ENCODE results near the gene EXOC7. TPM values are rescaled to one million over a fixed set of nuclear protein-coding genes. Genes with fewer than 3 reads are reported as not detected.

The EXOC7 gene
- total and polyA plus RNA-seq, 2 donors (not counting 1 experiment from before 2014, with no cell fraction given): 66.8 to 88.8 TPM

DNA sequence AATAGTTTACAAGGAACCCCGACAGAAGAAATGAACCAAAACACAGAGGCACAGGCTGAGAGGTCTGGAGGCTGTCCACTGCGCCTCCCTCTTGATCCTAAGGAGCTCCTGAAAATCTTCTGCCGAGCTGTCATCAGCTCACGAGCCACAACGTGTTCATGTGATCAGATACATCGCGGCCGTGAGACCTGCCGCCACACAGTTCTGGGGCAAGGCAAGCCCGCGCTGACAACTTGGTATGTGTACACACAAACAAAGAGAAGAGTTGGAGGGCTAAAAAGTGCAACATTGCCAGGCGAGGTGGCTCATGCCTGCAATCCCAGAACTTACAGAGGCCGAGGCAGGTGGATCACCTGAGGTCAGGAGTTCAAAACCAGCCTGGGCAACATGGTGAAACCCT lies 7.6 kb downstream of the EXOC7 start:
- no peak for DNase-seq (ENCODE audit: low read depth in 2 of 2)
- Histone ChIP-seq H3K4me2 (ENCODE audit: extremely low read depth, insufficient read depth, low read length) (no peak overlapping the region), H3K4me3 (replicated peaks in 1 of 4; ENCODE audit: control extremely low read depth in 1 of 4, insufficient read depth in 1 of 4, low read depth in 3 of 4, low read length in 4 of 4) (no peak overlapping the region), H3K27ac (ENCODE audit: insufficient read depth, low read length) (no peak overlapping the region), H3K27me3 (ENCODE audit: control insufficient read depth, insufficient read depth, low read length) (no peaks in the 10 kb centered on the region), H3K9me3 (ENCODE audit: control insufficient read depth, insufficient read depth, low read depth, low read length) (no peaks in the 10 kb centered on the region), H3K9ac (ENCODE audit: insufficient read depth, low read length) (no peak overlapping the region), H4K20me1 (ENCODE audit: control insufficient read depth, extremely low read depth, insufficient read depth, low read length) (no peaks in the 10 kb centered on the region), H3K4me1 (ENCODE audit: control insufficient read depth, extremely low read depth, insufficient read depth, low read length) (peaks cover 2% of the 10 kb centered on the region), H3K36me3 (ENCODE audit: control insufficient read depth, insufficient read depth, low read length) (peaks cover 23% of the 10 kb centered on the region), H2AFZ (ENCODE audit: low read length) (no peak overlapping the region), H3K79me2 (ENCODE audit: control insufficient read depth, insufficient read depth, low read length) (no peaks in the 10 kb centered on the region)
- TF ChIP-seq, protein P1, sequence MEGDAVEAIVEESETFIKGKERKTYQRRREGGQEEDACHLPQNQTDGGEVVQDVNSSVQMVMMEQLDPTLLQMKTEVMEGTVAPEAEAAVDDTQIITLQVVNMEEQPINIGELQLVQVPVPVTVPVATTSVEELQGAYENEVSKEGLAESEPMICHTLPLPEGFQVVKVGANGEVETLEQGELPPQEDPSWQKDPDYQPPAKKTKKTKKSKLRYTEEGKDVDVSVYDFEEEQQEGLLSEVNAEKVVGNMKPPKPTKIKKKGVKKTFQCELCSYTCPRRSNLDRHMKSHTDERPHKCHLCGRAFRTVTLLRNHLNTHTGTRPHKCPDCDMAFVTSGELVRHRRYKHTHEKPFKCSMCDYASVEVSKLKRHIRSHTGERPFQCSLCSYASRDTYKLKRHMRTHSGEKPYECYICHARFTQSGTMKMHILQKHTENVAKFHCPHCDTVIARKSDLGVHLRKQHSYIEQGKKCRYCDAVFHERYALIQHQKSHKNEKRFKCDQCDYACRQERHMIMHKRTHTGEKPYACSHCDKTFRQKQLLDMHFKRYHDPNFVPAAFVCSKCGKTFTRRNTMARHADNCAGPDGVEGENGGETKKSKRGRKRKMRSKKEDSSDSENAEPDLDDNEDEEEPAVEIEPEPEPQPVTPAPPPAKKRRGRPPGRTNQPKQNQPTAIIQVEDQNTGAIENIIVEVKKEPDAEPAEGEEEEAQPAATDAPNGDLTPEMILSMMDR (conservative IDR thresholded peaks at IDR 0.05 in 1 of 2, IDR thresholded peaks at IDR 0.05 in 1 of 2; ENCODE audit: low read depth in 1 of 2, low read length in 2 of 2): no peak

- Histone ChIP-seq H3K4me3 (replicated peaks in 1 of 4; ENCODE audit: control extremely low read depth in 1 of 4, insufficient read depth in 1 of 4, low read depth in 3 of 4, low read length in 4 of 4) (no peak overlapping the region), H3K27me3 (ENCODE audit: control insufficient read depth, insufficient read depth, low read length) (no peaks in the 10 kb centered on the region), H3K36me3 (ENCODE audit: control insufficient read depth, insufficient read depth, low read length) (peaks cover 23% of the 10 kb centered on the region), H3K9me3 (ENCODE audit: control insufficient read depth, insufficient read depth, low read depth, low read length) (no peaks in the 10 kb centered on the region), H3K4me2 (ENCODE audit: extremely low read depth, insufficient read depth, low read length) (no peak overlapping the region), H3K4me1 (ENCODE audit: control insufficient read depth, extremely low read depth, insufficient read depth, low read length) (peaks cover 2% of the 10 kb centered on the region), H3K79me2 (ENCODE audit: control insufficient read depth, insufficient read depth, low read length) (no peaks in the 10 kb centered on the region), H3K27ac (ENCODE audit: insufficient read depth, low read length) (no peak overlapping the region), H4K20me1 (ENCODE audit: control insufficient read depth, extremely low read depth, insufficient read depth, low read length) (no peaks in the 10 kb centered on the region), H3K9ac (ENCODE audit: insufficient read depth, low read length) (no peak overlapping the region), H2AFZ (ENCODE audit: low read length) (no peak overlapping the region)
- no peak for TF ChIP-seq EZH2 (IDR thresholded peaks at IDR 0.05; ENCODE audit: low read length, missing control alignments)
- TF ChIP-seq, protein P1 (conservative IDR thresholded peaks at IDR 0.05 in 1 of 2, IDR thresholded peaks at IDR 0.05 in 1 of 2; ENCODE audit: low read depth in 1 of 2, low read length in 2 of 2): no peak
- DNase-seq (ENCODE audit: low read depth in 2 of 2): no peak
Observed at GRCh38 chr17:76094046-76094445, 9.5 kb downstream of the EXOC7 start.

- H3K27ac ChIP-seq (ENCODE audit: insufficient read depth, low read length): no peak overlapping the region
- no peaks in the 10 kb centered on the region for H3K9me3 ChIP-seq (ENCODE audit: control insufficient read depth, insufficient read depth, low read depth, low read length)
- DNase-seq (ENCODE audit: low read depth in 2 of 2): no peak
- H3K9ac ChIP-seq (ENCODE audit: insufficient read depth, low read length): no peak overlapping the region
- no peaks in the 10 kb centered on the region for H3K27me3 ChIP-seq (ENCODE audit: control insufficient read depth, insufficient read depth, low read length)
- H4K20me1 ChIP-seq (ENCODE audit: control insufficient read depth, extremely low read depth, insufficient read depth, low read length): no peaks in the 10 kb centered on the region
- TF ChIP-seq EZH2 (IDR thresholded peaks at IDR 0.05; ENCODE audit: low read length, missing control alignments): no peak
- TF ChIP-seq, protein P1 (conservative IDR thresholded peaks at IDR 0.05 in 1 of 2, IDR thresholded peaks at IDR 0.05 in 1 of 2; ENCODE audit: low read depth in 1 of 2, low read length in 2 of 2): no peak
- peaks cover 2% of the 10 kb centered on the region for H3K4me1 ChIP-seq (ENCODE audit: control insufficient read depth, extremely low read depth, insufficient read depth, low read length)
- no peaks in the 10 kb centered on the region for H3K79me2 ChIP-seq (ENCODE audit: control insufficient read depth, insufficient read depth, low read length)
- H3K4me3 ChIP-seq (replicated peaks in 1 of 4; ENCODE audit: control extremely low read depth in 1 of 4, insufficient read depth in 1 of 4, low read depth in 3 of 4, low read length in 4 of 4): no peak overlapping the region
- peaks cover 30% of the 10 kb centered on the region for H3K36me3 ChIP-seq (ENCODE audit: control insufficient read depth, insufficient read depth, low read length)
- no peak overlapping the region for H2AFZ ChIP-seq (ENCODE audit: low read length)
- no peak overlapping the region for H3K4me2 ChIP-seq (ENCODE audit: extremely low read depth, insufficient read depth, low read length)
Observed at GRCh38 chr17:76092526-76093413, 10.8 kb downstream of the EXOC7 start.

All from fibroblast of lung (primary cell).